K562 (cell line): ENCODE data around the gene TF. TPM values are rescaled to one million over a fixed set of nuclear protein-coding genes. Genes with fewer than 3 reads are reported as not detected.

Experiments
- CBFA2T3 ChIP-seq: fragments of 450-650 bp; IDR thresholded peaks from 2 replicates; pipeline ENCODE4 v1.6.1; 2017
- COPS2 ChIP-seq: fragments of 450-650 bp; conservative IDR thresholded peaks from 2 replicates; pipeline ENCODE4 v1.6.1; 2016; ENCODE audit warnings: mild to moderate bottlenecking, moderate library complexity
- CREM ChIP-seq: IDR thresholded peaks from 2 replicates; pipeline ENCODE4 v1.6.1; 2014; ENCODE audit warnings: antibody characterized with exemption, low read depth
- GABPA ChIP-seq: fragments of 200-800 bp; sonication (Bioruptor generic); conservative IDR thresholded peaks from 2 replicates; pipeline ENCODE4 v1.6.1; 2016; ENCODE audit warnings: low read depth, missing genetic modification characterization, missing compliant biosample characterization
- GTF2E2 ChIP-seq: fragments of 200-800 bp; sonication (Bioruptor generic); IDR thresholded peaks from 2 replicates; pipeline ENCODE4 v1.6.1; 2016; ENCODE audit warnings: missing genetic modification characterization, missing compliant biosample characterization
- GTF2F1 ChIP-seq: IDR thresholded peaks from 2 replicates; pipeline ENCODE4 v1.6.1; 2011; ENCODE audit warnings: low read depth, low read length, improper control_type of control experiment
- JUN ChIP-seq, 2 experiments: sonication (generic) in 1 of 2; formaldehyde crosslinking in 1 of 2; IDR thresholded peaks; 2 replicates each; pipeline versions ENCODE4 v1.6.1 to v1.8.0; 2012 to 2022; ENCODE audit warnings: borderline replicate concordance in 2 of 2, mild to moderate bottlenecking in 2 of 2, improper control_type of control experiment in 1 of 2, low read depth in 1 of 2, low read length in 1 of 2, missing genetic modification reagents in 1 of 2
- JUND ChIP-seq, 2 experiments: IDR thresholded peaks; 2 replicates in 1 of 2; 3 replicates in 1 of 2; pipeline ENCODE4 v1.6.1; 2011; ENCODE audit warnings: borderline replicate concordance in 2 of 2, low read depth in 2 of 2, low read length in 2 of 2, improper control_type of control experiment in 1 of 2, missing biosample characterization in 1 of 2, missing genetic modification characterization in 1 of 2, missing genetic modification reagents in 1 of 2
- MTA3 ChIP-seq: fragments of 450-650 bp; formaldehyde crosslinking; IDR thresholded peaks from 2 replicates; pipeline ENCODE4 v1.6.1; 2017; ENCODE audit warnings: mild to moderate bottlenecking, borderline replicate concordance
- NR2C2 ChIP-seq, 2 experiments: fragments of 200-800 bp in 1 of 2; sonication (Bioruptor generic) in 1 of 2; sonication (generic) in 1 of 2; formaldehyde crosslinking in 1 of 2; IDR thresholded peaks; 2 replicates each; pipeline versions ENCODE4 v1.6.1 to v1.8.0; 2016 to 2022; ENCODE audit warnings: mild to moderate bottlenecking in 1 of 2, missing compliant biosample characterization in 1 of 2, missing genetic modification characterization in 1 of 2, missing genetic modification reagents in 1 of 2
- RFX7 ChIP-seq: fragments of 250-450 bp; sonication (Bioruptor Pico); IDR thresholded peaks from 2 replicates; pipeline ENCODE4 v1.5.1; 2021; ENCODE audit warnings: mild to moderate bottlenecking
- SMARCA4 ChIP-seq: fragments of 450-650 bp; IDR thresholded peaks from 2 replicates; pipeline ENCODE4 v1.6.1; 2016
- SNIP1 ChIP-seq: fragments of 450-650 bp; IDR thresholded peaks from 2 replicates; pipeline ENCODE4 v1.7.1; 2017; ENCODE audit warnings: low read depth, mild to moderate bottlenecking
- polyA plus RNA-seq, 8 experiments: library from polyadenylated mRNA; depleted of rRNA in 4 of 8; stranded (reverse) in 5 of 8; unstranded in 3 of 8; fragments of >200 nt; fragmentation: Nextera tagmentation in 2 of 8; fragmentation: Illumina TruSeq in 1 of 8; extraction: Ambion mirVana in 2 of 8; extraction: Trizol in 1 of 8; gene quantifications; 2 replicates each; pipeline versions ENCODE4 v1.2.1 to v1.2.3, GENCODE V29; 2011 to 2014; ENCODE audit warnings: inconsistent platforms in 1 of 8, missing spikeins in 1 of 8
- total RNA-seq, 7 experiments: library from RNA; depleted of rRNA in 6 of 7; stranded (reverse); fragments of >200 nt in 6 of 7; fragmentation: Illumina TruSeq in 2 of 7; extraction: Trizol in 2 of 7; gene quantifications; 2 replicates each; pipeline versions ENCODE4 v1.2.1 to v1.2.3, GENCODE V29; 2011 to 2021; ENCODE audit warnings: low replicate concordance in 1 of 7
- TF ChIP-seq, protein P1 (sequence below), 2 experiments: fragments of 450-650 bp; IDR thresholded peaks; 2 replicates each; pipeline ENCODE4 v1.6.1; 2016
- TF ChIP-seq, protein P2 (sequence below), 2 experiments: fragments of 450-650 bp in 1 of 2; sonication (generic) in 1 of 2; formaldehyde crosslinking in 1 of 2; IDR thresholded peaks in 1 of 2; conservative IDR thresholded peaks in 1 of 2; 2 replicates each; pipeline versions ENCODE4 v1.6.1 to v1.8.1; 2016 to 2023; ENCODE audit warnings: mild to moderate bottlenecking in 2 of 2, moderate library complexity in 2 of 2, inconsistent platforms in 1 of 2, missing genetic modification reagents in 1 of 2
- TF ChIP-seq, protein P3 (sequence below): sonication (generic); formaldehyde crosslinking; IDR thresholded peaks from 2 replicates; pipeline ENCODE4 v1.8.1; 2023; ENCODE audit warnings: mild to moderate bottlenecking, missing genetic modification reagents
- TF ChIP-seq, protein P4 (sequence below): fragments of 450-650 bp; formaldehyde crosslinking; IDR thresholded peaks from 2 replicates; pipeline ENCODE4 v1.4.0; 2020; ENCODE audit warnings: mild to moderate bottlenecking, moderate library complexity
- TF ChIP-seq, protein P5 (sequence below): sonication (generic); formaldehyde crosslinking; IDR thresholded peaks from 2 replicates; pipeline ENCODE4 v1.9.0; 2022; ENCODE audit warnings: mild to moderate bottlenecking, missing genetic modification reagents
- TF ChIP-seq, protein P6 (sequence below): sonication (generic); formaldehyde crosslinking; IDR thresholded peaks from 2 replicates; pipeline ENCODE4 v1.8.0; 2022; ENCODE audit warnings: missing genetic modification reagents, mild to moderate bottlenecking, moderate library complexity, borderline replicate concordance

Gene TF
- total and polyA plus RNA-seq, 9 of the 15 experiments (the other 6 are each of a cell fraction or from before 2014, with no cell fraction given): 0.09 to 9.2 (median 3.1) TPM

DNA sequence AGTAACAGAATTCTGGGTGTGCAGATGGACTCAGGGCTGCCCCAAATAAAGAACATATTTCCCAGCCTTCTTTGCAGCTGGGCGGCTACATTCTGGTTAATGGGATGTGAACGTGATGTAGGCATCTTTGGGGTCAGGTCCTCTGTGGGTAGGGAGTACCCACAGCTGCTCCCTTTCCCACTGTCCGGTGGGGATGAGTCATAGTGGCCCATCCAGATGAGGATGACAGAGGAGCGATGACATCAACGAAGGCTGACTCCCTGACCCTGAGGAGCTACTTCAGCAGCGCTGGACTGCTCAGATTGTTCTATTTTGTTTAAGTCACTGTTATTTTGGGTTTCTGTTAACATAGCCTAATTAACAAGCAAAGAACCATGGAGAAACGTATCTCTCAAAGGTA lies 97.4 kb downstream of the TF start (continued):
- TF ChIP-seq, protein P1, sequence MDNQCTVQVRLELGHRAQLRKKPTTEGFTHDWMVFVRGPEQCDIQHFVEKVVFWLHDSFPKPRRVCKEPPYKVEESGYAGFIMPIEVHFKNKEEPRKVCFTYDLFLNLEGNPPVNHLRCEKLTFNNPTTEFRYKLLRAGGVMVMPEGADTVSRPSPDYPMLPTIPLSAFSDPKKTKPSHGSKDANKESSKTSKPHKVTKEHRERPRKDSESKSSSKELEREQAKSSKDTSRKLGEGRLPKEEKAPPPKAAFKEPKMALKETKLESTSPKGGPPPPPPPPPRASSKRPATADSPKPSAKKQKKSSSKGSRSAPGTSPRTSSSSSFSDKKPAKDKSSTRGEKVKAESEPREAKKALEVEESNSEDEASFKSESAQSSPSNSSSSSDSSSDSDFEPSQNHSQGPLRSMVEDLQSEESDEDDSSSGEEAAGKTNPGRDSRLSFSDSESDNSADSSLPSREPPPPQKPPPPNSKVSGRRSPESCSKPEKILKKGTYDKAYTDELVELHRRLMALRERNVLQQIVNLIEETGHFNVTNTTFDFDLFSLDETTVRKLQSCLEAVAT (IDR thresholded peaks at IDR 0.05): no peak
- TF ChIP-seq, protein P2, sequence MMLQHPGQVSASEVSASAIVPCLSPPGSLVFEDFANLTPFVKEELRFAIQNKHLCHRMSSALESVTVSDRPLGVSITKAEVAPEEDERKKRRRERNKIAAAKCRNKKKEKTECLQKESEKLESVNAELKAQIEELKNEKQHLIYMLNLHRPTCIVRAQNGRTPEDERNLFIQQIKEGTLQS (IDR thresholded peaks at IDR 0.05): peak; percentile 96
- TF ChIP-seq, protein P2 (CRISPR knock-in tag; conservative IDR thresholded peaks at IDR 0.05): peak; percentile 76; the same call in 1 of the 2 replicates
- TF ChIP-seq SNIP1 (no peak), SMARCA4 (peak; percentile 33; the same call in 1 of the 2 replicates), GTF2E2 (tag) (no peak), JUN (IDR thresholded peaks at IDR 0.05; ENCODE audit: borderline replicate concordance, low read depth, low read length) (peak; percentile 96), JUN (CRISPR knock-in tag; IDR thresholded peaks at IDR 0.05; ENCODE audit: borderline replicate concordance) (no peak), CBFA2T3 (peak; percentile 44), GABPA (no peak), GTF2F1 (no peak), CREM (peak; percentile 35; the same call in 1 of the 2 replicates), COPS2 (no peak), MTA3 (no peak), RFX7 (CRISPR knock-in tag) (no peak), NR2C2 (CRISPR knock-in tag; IDR thresholded peaks at IDR 0.05) (no peak), NR2C2 (tag; IDR thresholded peaks at IDR 0.05) (peak; percentile 56; the same call in 1 of the 2 replicates), JUND (IDR thresholded peaks at IDR 0.05; ENCODE audit: borderline replicate concordance, low read depth, low read length) (peak; percentile 94), JUND (tag; IDR thresholded peaks at IDR 0.05; ENCODE audit: borderline replicate concordance, low read depth, low read length) (peak; percentile 94)
- TF ChIP-seq, protein P3, sequence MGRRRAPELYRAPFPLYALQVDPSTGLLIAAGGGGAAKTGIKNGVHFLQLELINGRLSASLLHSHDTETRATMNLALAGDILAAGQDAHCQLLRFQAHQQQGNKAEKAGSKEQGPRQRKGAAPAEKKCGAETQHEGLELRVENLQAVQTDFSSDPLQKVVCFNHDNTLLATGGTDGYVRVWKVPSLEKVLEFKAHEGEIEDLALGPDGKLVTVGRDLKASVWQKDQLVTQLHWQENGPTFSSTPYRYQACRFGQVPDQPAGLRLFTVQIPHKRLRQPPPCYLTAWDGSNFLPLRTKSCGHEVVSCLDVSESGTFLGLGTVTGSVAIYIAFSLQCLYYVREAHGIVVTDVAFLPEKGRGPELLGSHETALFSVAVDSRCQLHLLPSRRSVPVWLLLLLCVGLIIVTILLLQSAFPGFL (CRISPR knock-in tag): no peak
- TF ChIP-seq, protein P4, sequence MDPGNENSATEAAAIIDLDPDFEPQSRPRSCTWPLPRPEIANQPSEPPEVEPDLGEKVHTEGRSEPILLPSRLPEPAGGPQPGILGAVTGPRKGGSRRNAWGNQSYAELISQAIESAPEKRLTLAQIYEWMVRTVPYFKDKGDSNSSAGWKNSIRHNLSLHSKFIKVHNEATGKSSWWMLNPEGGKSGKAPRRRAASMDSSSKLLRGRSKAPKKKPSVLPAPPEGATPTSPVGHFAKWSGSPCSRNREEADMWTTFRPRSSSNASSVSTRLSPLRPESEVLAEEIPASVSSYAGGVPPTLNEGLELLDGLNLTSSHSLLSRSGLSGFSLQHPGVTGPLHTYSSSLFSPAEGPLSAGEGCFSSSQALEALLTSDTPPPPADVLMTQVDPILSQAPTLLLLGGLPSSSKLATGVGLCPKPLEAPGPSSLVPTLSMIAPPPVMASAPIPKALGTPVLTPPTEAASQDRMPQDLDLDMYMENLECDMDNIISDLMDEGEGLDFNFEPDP (CRISPR knock-in tag): no peak
- TF ChIP-seq, protein P5, sequence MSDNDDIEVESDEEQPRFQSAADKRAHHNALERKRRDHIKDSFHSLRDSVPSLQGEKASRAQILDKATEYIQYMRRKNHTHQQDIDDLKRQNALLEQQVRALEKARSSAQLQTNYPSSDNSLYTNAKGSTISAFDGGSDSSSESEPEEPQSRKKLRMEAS: no peak
- TF ChIP-seq, protein P6, sequence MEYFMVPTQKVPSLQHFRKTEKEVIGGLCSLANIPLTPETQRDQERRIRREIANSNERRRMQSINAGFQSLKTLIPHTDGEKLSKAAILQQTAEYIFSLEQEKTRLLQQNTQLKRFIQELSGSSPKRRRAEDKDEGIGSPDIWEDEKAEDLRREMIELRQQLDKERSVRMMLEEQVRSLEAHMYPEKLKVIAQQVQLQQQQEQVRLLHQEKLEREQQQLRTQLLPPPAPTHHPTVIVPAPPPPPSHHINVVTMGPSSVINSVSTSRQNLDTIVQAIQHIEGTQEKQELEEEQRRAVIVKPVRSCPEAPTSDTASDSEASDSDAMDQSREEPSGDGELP: peak; percentile 49; the same call in 1 of the 2 replicates
